Ammon's horn (tissue), 1 donor: ENCODE measurements around the gene CALML5.

Experiments used
- DNase-seq: peaks from one replicate; pipeline ENCODE4 v3.0.0-alpha.2; 2016; ENCODE audit warnings: low spot score

Gene CALML5

GRCh38 chr10:5533098-5533731 is 33.8 kb upstream of the CALML5 start:
- DNase-seq, result no peak

DNA sequence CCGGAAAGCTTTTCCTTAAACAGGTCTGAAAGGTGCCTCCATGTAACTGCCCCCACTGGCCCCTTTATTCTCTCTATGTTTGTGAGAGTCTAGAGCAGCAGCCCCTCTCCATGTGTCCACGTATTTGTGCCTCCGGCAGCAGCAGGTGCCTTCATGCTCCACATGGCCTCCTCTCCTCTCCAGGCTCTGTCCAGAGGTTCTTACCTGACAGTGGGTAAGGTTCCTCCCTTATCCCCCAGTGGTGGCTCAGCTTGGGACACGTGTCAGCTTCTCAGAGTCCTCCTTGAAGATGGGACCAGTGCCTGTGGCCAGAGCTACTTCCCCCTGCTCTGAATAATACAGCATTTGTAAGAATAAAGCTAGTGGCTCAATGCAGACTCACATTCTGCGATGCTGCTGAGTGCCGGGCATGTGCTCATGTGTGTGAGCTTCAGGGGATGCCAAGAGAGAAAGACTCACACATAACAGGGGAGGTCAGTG is 33.3 kb upstream of the CALML5 start:
- no peak for DNase-seq

- no peak for DNase-seq
These were observed 32.9 kb upstream of the CALML5 start for GRCh38 chr10:5532307-5532605.

- DNase-seq, result no peak
These were observed 32.4 kb upstream of the CALML5 start for GRCh38 chr10:5531558-5532306.

DNA sequence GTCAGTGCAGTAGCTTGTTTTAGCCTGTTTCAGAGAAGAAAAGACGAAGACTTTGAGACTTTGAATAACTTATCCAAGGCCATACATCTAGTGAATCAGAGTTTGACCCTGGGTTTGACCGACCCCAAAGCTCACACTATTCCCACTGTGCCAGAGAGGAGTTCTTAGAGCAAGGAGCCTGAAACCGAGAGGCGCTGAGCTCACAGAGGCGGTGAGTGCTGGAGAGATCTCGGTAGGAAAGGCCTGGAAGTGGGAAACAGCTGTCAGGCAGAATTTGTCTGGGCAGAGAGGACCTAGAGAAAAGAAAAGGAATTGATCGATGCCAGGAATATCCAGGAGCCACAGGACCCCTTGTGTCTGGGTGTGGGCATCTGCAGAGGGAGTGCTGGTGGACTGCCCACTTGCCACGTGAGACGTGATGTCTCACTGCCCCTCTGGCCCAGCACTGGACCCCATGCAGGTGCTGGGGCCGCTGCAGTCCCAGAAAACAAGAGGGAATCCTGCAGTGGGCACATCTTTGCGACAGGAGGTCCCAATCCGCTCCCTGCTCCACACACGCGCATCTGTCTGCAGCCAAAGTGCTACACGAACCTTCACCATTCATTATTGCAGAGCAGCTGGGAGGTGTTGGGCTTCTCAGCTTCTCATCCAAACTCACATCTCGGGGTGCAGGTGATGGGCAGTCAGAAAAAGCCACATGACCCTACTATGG is 31.6 kb upstream of the CALML5 start:
- DNase-seq, result no peak

GRCh38 chr10:5530412-5530806 is 31.0 kb upstream of the CALML5 start:
- no peak for DNase-seq

DNA sequence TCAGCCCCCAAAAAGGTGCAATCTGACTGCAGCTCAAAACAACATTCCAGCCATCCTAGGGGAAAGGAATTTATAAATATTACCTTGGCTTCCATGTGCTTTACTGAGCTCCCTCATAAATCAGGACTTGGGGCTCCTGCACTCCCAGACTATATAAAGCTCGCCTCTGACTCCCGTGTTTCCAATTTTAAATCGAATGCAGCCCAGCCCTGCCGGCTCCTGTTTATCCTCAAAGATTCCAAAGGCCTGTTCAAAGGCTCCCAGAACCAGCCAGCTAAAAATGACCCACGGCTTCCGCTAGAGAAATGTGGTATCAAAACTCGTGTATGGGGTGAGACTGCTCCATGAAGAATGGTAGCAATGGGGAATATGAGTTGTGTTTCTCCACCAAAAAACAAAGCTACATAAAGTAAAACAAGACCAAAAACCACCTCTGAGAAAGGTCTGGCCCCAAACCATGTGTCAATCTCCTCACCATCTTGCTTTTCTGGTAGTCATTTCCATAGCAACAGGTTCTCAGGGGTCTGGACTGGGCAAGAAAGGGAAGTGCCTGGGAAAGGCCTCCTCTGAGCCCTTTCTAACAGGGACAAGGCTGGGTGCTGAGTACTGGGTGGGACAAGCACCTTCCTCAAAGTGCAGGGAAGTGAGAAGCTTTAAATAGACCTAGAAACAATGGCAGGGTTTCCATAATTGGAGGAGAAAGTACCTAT is 30.5 kb upstream of the CALML5 start:
- no peak for DNase-seq

GRCh38 chr10:5528989-5529701 is 29.8 kb upstream of the CALML5 start:
- no peak for DNase-seq

DNA sequence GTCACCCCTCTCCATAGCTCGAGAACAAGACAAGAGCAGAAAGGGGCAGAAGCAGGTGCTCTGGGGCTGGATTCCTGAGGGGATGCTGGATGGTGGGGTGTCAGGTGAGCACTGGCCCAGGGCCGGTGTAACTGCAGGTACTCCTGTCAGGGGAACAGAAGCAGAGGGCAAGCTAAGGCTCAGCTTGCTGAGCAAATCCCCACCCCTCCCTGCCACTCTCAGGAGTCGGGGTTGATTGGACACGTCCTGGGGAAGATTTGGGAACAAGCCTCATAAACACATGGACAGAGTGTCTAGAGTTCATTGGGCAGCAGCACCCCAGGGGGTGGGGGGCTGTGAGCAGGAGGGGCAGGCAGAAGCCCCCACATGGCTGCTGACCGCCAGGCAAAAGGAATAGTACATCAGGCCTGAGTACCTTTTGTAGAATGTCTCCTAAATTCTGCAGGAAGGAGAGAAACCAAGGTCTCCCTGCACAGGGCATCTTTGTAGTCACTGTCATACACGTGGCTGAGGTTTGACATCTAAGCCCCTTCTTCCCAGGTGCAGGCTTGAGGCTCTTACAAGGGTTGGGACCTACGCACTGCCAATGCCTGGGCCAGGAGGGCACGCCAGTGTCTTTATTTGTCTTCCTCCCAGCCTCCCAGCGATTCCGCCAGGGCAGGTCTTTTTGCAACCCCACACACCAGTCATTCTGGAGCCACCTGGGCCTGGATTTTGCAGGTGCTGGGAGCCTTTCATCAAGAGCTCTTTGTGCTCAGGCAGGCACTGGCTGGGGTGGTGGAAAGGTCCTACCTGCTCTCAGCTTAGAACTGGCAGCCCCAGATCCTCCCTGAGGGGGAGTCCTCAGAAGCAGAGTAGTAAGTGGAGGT is 28.2 kb upstream of the CALML5 start:
- no peak for DNase-seq

GRCh38 chr10:5526691-5527331 is 27.4 kb upstream of the CALML5 start:
- no peak for DNase-seq

DNA sequence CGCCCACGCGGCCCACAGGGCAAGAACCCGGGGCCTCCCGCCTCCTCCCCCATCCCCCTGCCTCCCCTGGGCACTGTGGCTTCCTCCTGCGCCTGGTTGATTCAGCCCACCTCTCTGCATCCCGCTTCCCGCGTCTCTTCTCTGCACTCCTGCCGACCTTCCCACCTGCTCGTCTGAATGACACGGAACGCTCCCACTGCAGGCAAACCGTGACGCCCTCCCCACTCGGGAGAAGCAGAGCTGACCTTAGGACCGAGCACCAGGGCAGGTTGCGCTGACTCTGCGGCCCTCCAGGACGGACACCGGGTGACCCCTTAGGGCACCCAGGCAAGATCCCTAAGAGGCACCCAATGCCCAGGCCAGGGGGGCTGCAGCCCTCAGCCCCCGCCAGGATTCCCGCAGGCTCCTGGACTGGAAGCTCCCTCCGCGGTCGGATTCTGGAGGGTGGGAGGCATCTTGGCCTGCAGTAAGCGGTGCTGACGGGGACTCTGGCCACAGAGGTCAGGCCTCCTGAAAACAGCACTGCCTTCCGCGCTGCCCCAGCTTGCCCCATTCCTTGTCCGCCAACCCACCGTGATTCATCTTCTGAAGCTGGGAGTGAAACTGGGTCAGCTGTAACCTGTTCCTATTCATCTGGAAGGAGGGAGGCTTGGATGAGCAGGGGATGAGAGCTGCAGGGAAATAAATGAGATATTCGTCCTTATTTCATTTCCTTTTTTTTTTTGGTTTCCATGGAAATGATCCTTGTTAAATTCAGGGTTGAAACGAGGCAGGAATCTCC is 26.4 kb upstream of the CALML5 start:
- no peak for DNase-seq

DNA sequence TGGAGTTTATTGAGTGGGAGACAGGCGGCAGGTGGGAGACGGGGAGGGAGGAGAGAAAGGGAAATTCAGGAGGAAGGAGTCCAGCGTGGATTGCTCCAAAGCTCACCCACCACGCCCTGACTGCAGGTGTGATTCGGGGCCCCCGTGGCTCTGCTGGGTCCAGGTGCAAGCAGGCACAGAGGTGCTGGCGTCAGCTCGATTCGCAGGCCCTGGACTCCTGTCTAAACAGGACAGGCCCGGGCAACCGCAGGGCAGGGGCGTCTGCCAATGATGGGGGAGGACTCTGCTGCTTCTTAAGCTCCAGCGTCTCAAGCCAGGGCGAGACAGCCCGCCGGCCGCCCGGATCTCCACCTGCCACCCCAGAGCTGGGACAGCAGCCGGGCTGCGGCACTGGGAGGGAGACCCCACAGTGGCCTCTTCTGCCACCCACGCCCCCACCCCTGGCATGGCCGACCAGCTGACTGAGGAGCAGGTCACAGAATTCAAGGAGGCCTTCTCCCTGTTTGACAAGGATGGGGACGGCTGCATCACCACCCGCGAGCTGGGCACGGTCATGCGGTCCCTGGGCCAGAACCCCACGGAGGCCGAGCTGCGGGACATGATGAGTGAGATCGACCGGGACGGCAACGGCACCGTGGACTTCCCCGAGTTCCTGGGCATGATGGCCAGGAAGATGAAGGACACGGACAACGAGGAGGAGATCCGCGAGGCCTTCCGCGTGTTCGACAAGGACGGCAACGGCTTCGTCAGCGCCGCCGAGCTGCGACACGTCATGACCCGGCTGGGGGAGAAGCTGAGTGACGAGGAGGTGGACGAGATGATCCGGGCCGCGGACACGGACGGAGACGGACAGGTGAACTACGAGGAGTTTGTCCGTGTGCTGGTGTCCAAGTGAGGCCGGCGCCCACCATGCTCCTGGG is 25.5 kb upstream of the CALML5 start, which contains the start of gene CALML3:
TSS of gene CALML3 (plus strand) at position 321 of the 920 bp plus-strand sequence. CDS start at position 446, 125 bp downstream.
- DNase-seq, result no peak

GRCh38 chr10:5523796-5524574 is 24.6 kb upstream of the CALML5 start:
- no peak for DNase-seq

GRCh38 chr10:5522913-5523560 is 23.7 kb upstream of the CALML5 start:
- DNase-seq, result no peak

- DNase-seq, result no peak
These were observed 19.7 kb upstream of the CALML5 start for GRCh38 chr10:5519054-5519453.

GRCh38 chr10:5518143-5518542 is 18.8 kb upstream of the CALML5 start:
- no peak for DNase-seq

- DNase-seq, result no peak
These were observed 18.2 kb upstream of the CALML5 start for GRCh38 chr10:5517546-5517945.
